CD4-positive, CD25-positive, alpha-beta regulatory T cell (primary cell): Measurements from ENCODE around the gene TMEM272. TPM values are rescaled to one million over a fixed set of nuclear protein-coding genes. Genes with fewer than 3 reads are reported as not detected.

Source experiments
- ATAC-seq, 2 donors: fragments of 150-1000 bp; cut with Tn5 transposase; one replicate each; pipeline ENCODE4 v1.10.0; 2021; ENCODE audit warnings: low read depth in 2 of 2, moderate number of reproducible peaks in 2 of 2, moderate library complexity in 1 of 2
- DNase-seq, 3 donors: peaks; one replicate each; pipeline versions ENCODE4 v3.0.0 to v3.0.0-alpha.2; 2012 to 2022; ENCODE audit warnings: mixed read lengths in 1 of 3
- H3K27ac ChIP-seq: one replicate; pipeline ENCODE4 v1.7.0; 2013; ENCODE audit warnings: mild to moderate bottlenecking, low read length; ENCODE audit not compliant: insufficient read depth, poor library complexity, severe bottlenecking
- H3K27me3 ChIP-seq: one replicate; pipeline ENCODE4 v1.7.0; 2013; ENCODE audit warnings: low read length; ENCODE audit not compliant: control insufficient read depth, insufficient read depth
- H3K36me3 ChIP-seq: one replicate; pipeline ENCODE4 v1.7.0; 2013; ENCODE audit warnings: mild to moderate bottlenecking, low read length, moderate library complexity; ENCODE audit not compliant: control insufficient read depth, insufficient read depth
- H3K4me1 ChIP-seq: 2 replicates; pipeline ENCODE4 v1.7.0; 2013; ENCODE audit warnings: mild to moderate bottlenecking, low read length; ENCODE audit not compliant: insufficient read depth, control insufficient read depth, poor library complexity, severe bottlenecking
- H3K4me3 ChIP-seq: one replicate; pipeline ENCODE4 v1.7.0; 2013; ENCODE audit warnings: low read depth, mild to moderate bottlenecking, low read length, moderate library complexity
- H3K9me3 ChIP-seq, 2 experiments: 1 replicate in 1 of 2; 2 replicates in 1 of 2; pipeline ENCODE4 v1.7.0; 2013; ENCODE audit warnings: low read length in 2 of 2, mild to moderate bottlenecking in 1 of 2, moderate library complexity in 1 of 2; ENCODE audit not compliant: control insufficient read depth in 2 of 2
- H3K27ac Mint-ChIP-seq, 3 donors: one replicate each; pipeline ENCODE4 v1.8.0; 2020 to 2022; ENCODE audit warnings: mild to moderate bottlenecking in 3 of 3, mixed read lengths in 3 of 3, moderate library complexity in 2 of 3
- H3K27me3 Mint-ChIP-seq: one replicate; pipeline ENCODE4 v1.8.0; 2022; ENCODE audit warnings: mild to moderate bottlenecking, mixed read lengths
- H3K36me3 Mint-ChIP-seq: one replicate; pipeline ENCODE4 v1.8.0; 2020; ENCODE audit warnings: mixed read lengths
- H3K4me1 Mint-ChIP-seq, 4 donors: one replicate each; pipeline ENCODE4 v1.8.0; 2020 to 2022; ENCODE audit warnings: mixed read lengths in 4 of 4, mild to moderate bottlenecking in 1 of 4
- H3K4me3 Mint-ChIP-seq, 4 donors: one replicate each; pipeline ENCODE4 v1.8.0; 2020 to 2022; ENCODE audit warnings: mild to moderate bottlenecking in 4 of 4, mixed read lengths in 4 of 4, moderate library complexity in 3 of 4
- H3K9me3 Mint-ChIP-seq, 7 donors: one replicate each; pipeline ENCODE4 v1.8.0; 2020 to 2022; ENCODE audit warnings: mixed read lengths in 7 of 7, mild to moderate bottlenecking in 3 of 7, moderate library complexity in 2 of 7
- polyA plus RNA-seq, 4 donors: library from polyadenylated mRNA; unstranded; fragments of 300-500 nt; fragmentation: Illumina TruSeq; gene quantifications; one replicate each; pipeline ENCODE4 v1.2.3, GENCODE V29; 2021
- total RNA-seq: library from RNA; stranded (reverse); gene quantifications from one replicate; pipeline ENCODE4 v1.2.3, GENCODE V29; 2022

The TMEM272 gene
- total and polyA plus RNA-seq, 5 donors from 2014 or later = 0.13 to 3.3 (median 0.32) TPM; not detected in 1

DNA sequence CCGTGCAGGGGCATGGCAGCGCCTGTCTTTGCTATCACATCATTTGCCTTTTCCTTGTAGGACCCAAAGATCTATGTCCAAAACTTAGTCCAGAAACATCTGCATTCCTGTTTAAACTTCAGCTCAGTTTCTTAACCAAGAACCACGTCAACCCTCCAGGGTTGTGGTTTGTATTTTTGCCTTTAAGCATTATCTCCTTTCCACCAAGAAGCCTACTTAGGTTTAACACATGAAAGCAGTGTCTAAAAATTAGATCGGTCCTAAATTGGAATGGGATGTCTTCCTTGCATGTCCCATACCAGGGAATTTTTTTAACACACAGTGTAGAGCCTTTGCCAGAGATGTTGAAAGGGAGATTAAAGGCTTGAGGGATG, 79.8 kb downstream of the TMEM272 start:
- Histone ChIP-seq H3K4me1 (peaks cover 20% of the 10 kb centered on the region), H3K4me3 (peak overlapping the region; percentile 61), H3K9me3 (no peaks in the 10 kb centered on the region), H3K27ac (peak overlapping the region; percentile 61), H3K36me3 (peaks cover 15% of the 10 kb centered on the region), H3K27me3 (no peaks in the 10 kb centered on the region)
- Mint-ChIP-seq H3K4me1 (peaks cover 0 to 27% (median 19%) of the 10 kb centered on the region in 4 donors), H3K9me3 (no peaks in the 10 kb centered on the region), H3K4me3 (peak overlapping the region in 3 of 4 donors; percentile 82 to 83 (median 82)), H3K36me3 (peaks cover 20% of the 10 kb centered on the region), H3K27ac (peak overlapping the region; percentile 87 to 92 (median 92)), H3K27me3 (no peaks in the 10 kb centered on the region)
- no peak for DNase-seq
- ATAC-seq = no peak

- peaks cover 20% of the 10 kb centered on the region for H3K4me1 ChIP-seq
- DNase-seq (peak; percentile 36 to 63 (median 42)), ATAC-seq (peak; percentile 79 to 81)
- H3K27me3 ChIP-seq = no peaks in the 10 kb centered on the region
- peak overlapping the region; percentile 61 for H3K4me3 ChIP-seq
- H3K9me3 Mint-ChIP-seq = no peaks in the 10 kb centered on the region
- no peaks in the 10 kb centered on the region for H3K27me3 Mint-ChIP-seq
- no peaks in the 10 kb centered on the region for H3K9me3 ChIP-seq
- peaks cover 26% of the 10 kb centered on the region for H3K36me3 Mint-ChIP-seq
- H3K27ac Mint-ChIP-seq = peak overlapping the region; percentile 87 to 98 (median 95)
- H3K4me3 Mint-ChIP-seq = peak overlapping the region; percentile 24 to 83 (median 82)
- peak overlapping the region; percentile 61 for H3K27ac ChIP-seq
- H3K36me3 ChIP-seq = peaks cover 19% of the 10 kb centered on the region
- H3K4me1 Mint-ChIP-seq = peaks cover 0 to 27% (median 19%) of the 10 kb centered on the region in 4 donors
Observed at GRCh38 chr13:51764184-51765141, 80.5 kb downstream of the TMEM272 start.

DNA sequence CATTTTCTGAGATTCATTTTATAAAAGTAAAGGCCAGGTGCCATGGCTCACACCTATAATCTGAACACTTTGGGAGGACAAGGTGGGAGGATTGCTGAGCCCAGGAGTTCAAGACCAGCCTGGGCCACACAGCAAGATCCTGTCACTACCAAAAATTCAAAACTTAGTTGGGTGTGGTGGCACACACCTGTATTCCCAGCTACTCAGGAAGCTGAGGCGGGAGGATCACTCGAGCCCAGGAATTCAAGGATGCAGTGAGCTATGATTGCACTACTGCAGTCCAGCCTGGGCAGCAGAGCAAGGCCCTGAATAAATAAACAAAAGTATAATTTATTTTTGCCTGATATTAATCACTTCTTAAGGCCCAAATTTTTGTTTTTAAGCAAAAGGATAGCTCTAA, 81.5 kb downstream of the TMEM272 start:
- peak overlapping the region; percentile 70 to 98 (median 87) for H3K27ac Mint-ChIP-seq
- H3K9me3 Mint-ChIP-seq = no peaks in the 10 kb centered on the region

More for the DNA sequence above, 81.5 kb downstream of the TMEM272 start:
- peak overlapping the region; percentile 61 for H3K27ac ChIP-seq
- no peak overlapping the region for H3K4me3 Mint-ChIP-seq
- H3K4me3 ChIP-seq = no peak overlapping the region
- peaks cover 20% of the 10 kb centered on the region for H3K4me1 ChIP-seq
- H3K27me3 ChIP-seq = no peaks in the 10 kb centered on the region
- H3K27me3 Mint-ChIP-seq = no peaks in the 10 kb centered on the region
- no peaks in the 10 kb centered on the region for H3K9me3 ChIP-seq
- DNase-seq (no peak), ATAC-seq (no peak)
- H3K36me3 Mint-ChIP-seq = peaks cover 30% of the 10 kb centered on the region
- peaks cover 0 to 27% (median 19%) of the 10 kb centered on the region in 4 donors for H3K4me1 Mint-ChIP-seq
- peaks cover 27% of the 10 kb centered on the region for H3K36me3 ChIP-seq

Other genes starting within 250 kb of the TMEM272 start
- gene DHRS12, start 41.0 kb downstream of the TMEM272 start, total RNA-seq = 25.9 TPM
- 10 to 100 TPM; 31.3 to 42.9 (median 35.4) TPM for gene DHRS12, start 41.0 kb downstream of the TMEM272 start, polyA plus RNA-seq
- not detected for gene CCDC70, start 16.8 kb upstream of the TMEM272 start, total RNA-seq
- gene CCDC70, start 16.8 kb upstream of the TMEM272 start, polyA plus RNA-seq = not detected
- 1.4 TPM for gene ATP7B, start 166.3 kb upstream of the TMEM272 start, total RNA-seq
- gene ATP7B, start 166.3 kb upstream of the TMEM272 start, polyA plus RNA-seq = under 1 TPM; 0.18 to 0.59 (median 0.28) TPM
- 24.6 TPM for gene ALG11, start 167.2 kb upstream of the TMEM272 start, total RNA-seq
- 10 to 100 TPM; 19.2 to 27.6 (median 23.4) TPM for gene ALG11, start 167.2 kb upstream of the TMEM272 start, polyA plus RNA-seq
- gene UTP14C, start 179.5 kb upstream of the TMEM272 start, total RNA-seq = 4.0 TPM
- gene UTP14C, start 179.5 kb upstream of the TMEM272 start, polyA plus RNA-seq = 1 to 10 TPM in 3 of 4 donors, under 1 TPM in 1; 0.97 to 2.9 (median 1.5) TPM